GM19467 (cell line): ENCODE data around the gene ROPN1L.
A peak's percentile ranks its signal among the peaks of the same experiment; 100 is the strongest.

Source experiments
- ATAC-seq: cut with Tn5 transposase; IDR thresholded peaks from one replicate; pipeline ENCODE4 v1.9.1; 2021; ENCODE audit warnings: mild to moderate bottlenecking, moderate library complexity; ENCODE audit not compliant: unreplicated experiment

ROPN1L gene

DNA sequence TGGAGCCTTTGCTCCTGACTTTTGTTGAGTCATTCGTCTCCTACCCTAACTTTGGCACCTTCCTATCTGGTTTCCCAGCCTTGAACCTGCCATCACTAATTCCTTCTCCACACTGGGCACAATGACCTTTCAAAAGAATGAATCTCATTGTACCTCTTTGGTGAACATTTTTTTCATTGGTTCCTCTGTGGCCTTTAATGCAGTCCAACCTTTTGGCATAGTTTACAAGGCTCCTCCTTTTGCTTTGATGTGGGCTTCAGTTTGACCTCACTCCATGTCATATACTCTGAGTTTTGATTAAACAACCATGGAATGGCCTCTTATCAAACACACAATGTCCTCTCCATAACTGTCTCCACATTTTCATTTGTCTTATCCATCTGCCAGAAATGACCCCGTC, 14.5 kb upstream of the ROPN1L start:
- no peak for ATAC-seq

DNA sequence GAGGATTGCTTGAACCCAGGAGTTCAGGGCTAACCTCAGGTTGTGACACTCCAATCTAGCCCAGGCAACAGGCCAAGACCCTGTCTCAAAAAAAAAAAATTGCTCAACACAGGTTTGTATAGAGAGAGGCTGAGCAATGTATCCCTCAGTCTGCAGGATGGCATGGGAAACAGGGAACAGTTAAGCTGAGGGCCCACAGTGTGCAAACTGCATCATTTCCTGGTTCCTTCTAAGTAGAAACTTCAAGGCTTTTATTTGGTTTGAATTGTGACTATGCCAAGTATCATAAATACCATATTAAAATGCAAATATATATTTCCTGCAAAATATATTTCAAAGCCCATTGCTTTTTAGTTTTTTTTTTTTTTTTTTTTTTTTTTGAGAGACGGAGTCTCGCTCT, 13.7 kb upstream of the ROPN1L start:
- ATAC-seq, result no peak

DNA sequence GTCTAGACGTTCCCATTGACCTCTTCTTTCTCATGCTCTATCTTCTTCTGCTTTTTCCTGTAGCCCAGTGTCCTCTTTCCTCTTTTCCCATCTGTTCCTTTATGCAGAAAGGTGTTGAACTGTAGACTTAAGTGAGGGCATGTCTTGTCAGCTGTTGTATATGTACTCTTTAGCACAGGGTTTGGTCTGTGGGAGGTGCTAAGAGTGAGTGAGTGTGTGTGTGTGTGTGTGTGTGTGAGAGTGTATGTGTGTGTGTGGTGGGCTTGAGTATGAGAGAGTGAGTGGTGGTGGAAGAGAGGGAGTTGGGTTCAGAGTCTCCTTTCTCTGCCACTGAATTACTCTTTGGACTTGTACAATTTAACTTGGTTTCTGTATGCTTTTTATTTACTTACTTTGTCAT, 10.3 kb upstream of the ROPN1L start:
- ATAC-seq, result no peak

DNA sequence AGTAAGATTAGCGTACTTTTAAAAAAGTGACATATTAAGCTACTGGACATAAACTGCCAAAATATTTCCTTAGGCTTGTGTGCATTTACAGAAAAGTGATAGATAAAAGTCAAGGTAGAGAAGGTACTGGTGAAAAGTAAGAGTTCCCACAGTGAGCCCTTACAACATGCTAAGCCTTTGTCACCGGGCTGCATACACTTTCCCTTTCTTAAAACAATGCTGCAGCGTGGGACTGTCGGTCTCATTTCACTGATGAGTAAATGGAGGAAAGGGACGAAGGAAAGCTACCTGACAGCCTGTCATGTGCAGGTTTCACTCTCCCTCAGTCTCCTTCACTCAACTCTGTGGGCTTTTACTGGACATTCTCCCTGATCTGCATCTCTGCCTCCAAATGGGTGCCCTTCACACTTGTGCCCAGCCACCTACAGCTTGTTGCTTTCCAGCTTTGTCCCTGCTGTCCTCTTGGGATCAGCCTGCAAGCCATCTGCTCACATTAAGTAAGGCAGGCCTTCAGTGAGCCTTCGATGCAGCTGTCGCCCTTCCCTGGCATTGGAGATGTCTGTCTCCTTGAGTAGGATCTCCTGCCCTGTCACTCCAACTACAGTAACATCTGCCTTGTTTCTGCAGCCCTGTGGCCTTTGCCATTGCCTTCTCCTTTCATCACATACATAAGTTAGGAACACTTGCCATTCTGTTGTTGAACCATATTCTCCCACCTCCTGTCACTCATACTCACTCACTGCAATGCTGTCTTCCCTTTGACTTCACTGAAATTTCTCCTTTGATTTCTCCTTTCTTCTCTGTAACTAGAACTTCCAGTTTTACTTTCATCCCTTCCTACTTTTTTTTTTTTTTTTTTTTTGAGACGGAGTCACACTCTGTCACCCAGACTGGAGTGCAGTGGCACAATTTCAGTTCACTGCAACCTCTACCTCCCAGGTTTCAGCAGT, 9.3 kb upstream of the ROPN1L start:
- no peak for ATAC-seq

DNA sequence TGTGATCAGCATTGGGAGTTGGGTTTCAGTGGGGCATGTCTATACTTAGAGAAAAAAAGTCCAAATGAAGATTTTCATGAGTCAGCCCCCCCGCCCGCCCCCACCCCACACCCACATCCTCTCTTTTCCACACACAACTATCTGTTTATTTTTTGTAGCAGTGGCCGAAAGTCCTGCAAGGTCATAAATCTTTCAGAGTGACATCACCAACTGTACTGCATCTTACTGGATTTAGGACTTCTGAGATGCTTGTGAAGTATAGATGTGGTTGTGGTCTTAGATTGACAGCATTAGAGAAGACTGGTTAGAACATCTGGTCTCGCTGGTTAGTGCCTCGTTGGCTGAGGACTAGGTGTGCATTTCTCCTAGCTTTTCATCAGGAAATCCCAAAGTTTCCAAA, 7.3 kb upstream of the ROPN1L start:
- no peak for ATAC-seq

DNA sequence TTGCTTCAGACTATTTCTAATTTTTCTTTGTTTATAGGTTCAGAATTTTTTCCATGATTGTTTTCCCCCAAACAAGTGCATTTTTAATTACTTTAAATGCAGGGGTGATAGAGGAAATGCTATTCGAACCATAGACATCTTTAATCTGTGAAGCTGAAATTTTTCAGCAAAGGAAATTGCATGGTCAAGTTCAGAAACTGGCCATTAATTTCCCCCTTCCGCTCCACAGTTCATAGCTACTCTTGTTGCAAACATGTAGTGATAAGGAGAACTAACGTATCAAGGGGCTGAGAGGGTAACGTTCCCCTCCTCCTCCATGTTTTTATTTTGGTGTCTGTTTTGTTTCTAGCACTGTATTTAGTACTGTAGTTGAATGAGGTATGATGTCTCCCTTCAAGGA, 3.4 kb upstream of the ROPN1L start:
- no peak for ATAC-seq

DNA sequence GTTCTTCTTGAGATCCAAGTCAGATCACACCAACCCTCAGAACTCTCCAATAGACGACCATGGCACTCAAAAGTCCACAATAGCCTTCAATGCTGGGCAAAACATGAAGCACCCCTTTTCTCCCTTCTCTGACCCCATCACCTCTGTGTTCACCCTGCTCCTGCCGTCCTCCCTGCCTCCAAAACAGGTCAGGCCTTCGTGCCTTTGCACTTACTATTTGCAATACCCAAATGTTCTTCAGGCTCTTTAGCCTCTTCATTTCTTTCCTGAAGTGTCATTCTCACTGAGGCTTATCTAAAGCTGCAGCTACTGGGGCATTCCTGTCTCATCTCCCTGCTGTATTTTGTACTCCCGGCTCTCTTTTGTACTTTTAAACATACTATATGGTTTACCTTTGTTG, 2.0 kb upstream of the ROPN1L start:
- ATAC-seq, result no peak

DNA sequence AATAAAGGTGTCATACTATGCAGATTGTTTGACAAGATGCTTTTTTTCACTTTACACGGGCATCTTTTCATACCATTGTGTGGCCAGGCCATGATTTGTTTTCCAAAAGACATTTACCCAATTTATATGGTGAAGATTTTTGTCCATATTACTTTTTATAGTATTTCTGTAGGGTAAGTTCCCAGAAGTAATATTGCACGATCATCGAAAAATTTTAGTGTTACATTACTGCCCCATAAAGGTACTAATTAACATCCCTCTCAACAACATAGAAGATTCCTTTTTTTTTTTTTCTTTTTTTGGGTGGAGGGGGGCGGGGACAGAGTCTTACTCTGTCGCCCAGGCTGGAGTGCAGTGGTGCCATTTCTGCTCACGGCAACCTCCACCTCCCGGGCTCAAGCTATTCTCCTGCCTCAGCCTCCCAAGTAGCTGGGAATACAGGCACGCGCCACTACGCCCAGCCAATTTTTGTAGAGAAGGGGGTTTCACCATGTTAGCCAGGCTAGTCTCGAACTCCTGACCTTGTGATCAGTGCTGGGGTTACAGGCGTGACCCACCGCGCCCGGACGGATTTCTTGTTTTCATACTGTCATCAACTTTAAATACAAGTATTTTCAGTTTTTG, 1.2 kb upstream of the ROPN1L start:
- ATAC-seq, result no peak

DNA sequence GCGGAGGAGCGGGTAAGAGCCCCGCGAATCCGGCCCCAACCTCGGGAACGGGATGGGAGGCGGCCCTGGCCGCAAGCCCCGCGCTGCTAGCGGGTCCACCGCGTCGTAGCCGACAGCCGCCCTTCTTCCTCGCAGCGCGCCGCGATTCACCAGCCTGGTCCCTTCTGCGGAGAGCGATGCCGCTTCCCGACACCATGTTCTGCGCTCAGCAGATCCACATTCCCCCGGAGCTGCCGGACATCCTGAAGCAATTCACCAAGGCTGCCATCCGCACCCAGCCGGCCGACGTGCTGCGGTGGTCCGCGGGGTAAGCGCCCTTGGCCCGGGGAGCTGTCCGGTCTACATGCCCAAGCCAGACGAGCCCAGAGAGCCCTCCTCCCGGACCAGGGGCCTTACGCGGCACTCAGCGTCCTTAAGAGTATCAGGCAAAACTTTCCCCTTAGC, 335 bp downstream of the ROPN1L start:
- ATAC-seq, result peak; percentile 49

DNA sequence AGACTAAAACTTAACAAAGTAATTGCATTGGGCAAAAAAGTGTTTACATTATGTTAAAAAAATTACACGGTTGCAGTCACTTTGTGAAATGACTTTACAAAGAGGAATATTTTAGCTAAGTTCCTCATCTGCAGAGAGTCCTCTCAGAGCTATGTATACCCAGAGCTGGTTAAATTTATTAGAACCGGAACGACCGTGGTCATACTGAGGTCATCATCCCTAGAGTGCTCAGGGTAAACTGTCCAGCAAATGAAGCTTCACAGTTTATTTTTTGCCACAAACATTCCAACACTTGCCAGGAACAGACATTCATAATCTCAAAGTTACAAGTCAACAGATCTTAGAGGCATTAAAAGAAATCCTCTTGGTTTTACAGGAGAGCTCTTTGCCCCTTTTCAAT, 897 bp downstream of the ROPN1L start:
- ATAC-seq, result no peak

DNA sequence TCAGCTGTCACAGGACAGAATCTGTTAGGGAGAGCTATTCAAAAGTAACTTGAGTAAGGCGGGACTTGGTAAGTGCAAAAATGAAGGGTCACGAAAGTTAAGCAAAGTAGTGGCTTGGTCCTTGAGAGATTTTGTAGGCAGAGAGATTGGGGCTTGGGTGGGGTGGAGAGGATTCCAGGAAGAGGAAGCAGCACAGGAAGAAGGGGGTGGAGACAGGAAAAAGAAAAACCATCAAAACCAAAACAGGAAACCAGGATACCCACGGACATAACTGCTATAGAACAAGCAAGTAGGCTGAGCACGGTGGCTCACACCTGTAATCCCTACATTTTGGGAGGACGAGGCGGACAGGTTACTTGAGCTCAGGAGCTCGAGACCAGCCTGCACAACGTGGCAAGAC, 3.7 kb downstream of the ROPN1L start:
- no peak for ATAC-seq

DNA sequence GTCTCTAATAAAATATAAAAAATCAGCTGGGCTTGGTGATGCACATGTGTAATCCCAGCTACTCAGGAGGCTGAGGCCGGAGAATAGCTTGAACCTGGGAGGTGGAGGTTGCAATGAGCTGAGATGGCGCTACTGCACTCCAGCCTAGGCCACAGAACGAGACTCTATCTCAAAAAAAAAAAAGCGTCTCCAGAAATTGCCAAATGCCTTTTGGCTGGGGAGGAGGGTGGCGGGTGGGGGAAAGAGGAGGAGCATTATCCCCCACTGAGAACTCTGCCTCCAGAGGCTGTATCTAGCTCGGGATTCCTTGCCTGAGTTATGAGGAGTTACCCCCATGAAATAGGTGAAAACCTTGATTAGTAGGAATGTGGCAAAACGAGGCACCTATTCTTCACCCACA, 4.8 kb downstream of the ROPN1L start:
- ATAC-seq, result no peak

DNA sequence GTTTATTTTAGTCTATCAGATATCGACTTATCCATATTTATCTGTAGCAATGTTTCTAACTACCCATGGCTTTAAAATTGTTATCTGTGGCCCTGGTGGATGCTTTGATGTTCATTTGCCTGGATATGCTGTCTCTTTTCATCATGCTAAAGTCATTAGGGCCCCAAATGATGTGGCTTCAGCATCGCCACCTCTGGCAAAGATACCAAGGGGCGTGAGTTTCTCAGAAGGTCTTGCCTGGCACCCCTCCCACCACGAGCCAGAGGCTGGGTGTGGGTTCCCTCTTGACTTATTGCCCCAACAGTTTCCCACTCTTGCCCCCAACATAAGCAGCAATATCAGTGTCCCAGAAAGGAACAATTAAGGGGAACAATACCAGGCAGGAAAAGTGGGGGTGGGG, 5.4 kb downstream of the ROPN1L start:
- no peak for ATAC-seq

DNA sequence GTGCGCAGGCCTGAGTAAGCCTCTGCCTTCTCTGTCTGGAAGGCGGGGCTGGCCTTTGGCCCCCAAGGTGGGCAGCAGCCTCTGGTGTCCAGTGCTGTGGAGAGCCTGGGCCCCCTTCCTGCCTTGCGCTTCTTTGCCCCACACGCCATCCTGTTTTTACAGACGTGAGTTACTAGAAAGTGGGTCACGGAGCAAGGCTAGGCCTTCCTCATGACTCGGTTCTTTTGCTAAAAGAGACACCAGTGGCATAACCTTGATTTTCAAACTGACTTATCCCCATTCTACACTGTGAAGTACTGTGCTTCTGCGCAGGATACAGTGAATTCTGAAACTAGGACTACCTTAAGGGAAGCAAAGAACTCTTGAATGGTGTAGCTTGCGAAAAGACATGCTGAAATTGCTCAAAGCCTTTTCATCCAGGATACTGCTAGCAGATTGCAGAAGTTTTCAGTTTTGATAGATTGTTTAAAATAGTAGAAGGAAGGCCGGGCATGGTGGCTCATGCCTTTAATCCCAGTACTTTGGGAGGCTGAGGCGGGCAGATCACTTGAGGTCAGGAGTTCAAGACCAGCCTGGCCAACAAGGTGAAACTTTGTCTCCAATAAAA, 7.2 kb downstream of the ROPN1L start:
- no peak for ATAC-seq

DNA sequence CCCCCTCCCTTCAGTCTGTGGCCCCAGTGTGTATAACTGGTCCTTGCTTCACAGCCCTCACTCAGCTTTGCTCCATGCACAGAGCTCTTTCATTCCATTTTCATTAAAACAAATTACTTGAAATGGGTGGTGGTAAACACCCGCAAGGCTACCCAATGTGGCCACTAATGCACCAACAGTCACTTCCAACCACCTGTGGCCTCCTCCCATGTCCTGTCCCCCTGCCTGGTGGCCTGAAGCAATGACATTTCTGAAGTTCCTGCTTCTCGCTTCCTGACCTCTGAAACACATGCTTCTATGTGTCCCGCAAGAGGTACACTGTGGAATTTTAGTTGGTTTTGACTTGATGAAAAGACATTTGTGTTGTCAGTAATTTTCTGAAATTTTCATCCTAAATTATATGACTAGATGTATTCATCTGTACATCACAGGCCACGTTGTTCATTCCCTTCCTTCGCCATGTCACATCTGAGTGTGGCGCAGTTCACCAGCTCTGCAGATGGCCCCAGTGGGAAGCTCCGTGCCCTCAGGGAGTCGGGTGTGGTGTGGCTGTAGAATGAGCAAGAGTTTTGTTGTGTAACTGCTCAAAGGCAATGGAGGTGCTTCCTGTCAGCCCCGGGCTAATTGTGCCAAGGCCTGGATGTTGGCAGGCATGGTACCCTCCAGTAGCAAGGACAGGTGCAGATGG, 9.6 kb downstream of the ROPN1L start:
- ATAC-seq, result no peak

DNA sequence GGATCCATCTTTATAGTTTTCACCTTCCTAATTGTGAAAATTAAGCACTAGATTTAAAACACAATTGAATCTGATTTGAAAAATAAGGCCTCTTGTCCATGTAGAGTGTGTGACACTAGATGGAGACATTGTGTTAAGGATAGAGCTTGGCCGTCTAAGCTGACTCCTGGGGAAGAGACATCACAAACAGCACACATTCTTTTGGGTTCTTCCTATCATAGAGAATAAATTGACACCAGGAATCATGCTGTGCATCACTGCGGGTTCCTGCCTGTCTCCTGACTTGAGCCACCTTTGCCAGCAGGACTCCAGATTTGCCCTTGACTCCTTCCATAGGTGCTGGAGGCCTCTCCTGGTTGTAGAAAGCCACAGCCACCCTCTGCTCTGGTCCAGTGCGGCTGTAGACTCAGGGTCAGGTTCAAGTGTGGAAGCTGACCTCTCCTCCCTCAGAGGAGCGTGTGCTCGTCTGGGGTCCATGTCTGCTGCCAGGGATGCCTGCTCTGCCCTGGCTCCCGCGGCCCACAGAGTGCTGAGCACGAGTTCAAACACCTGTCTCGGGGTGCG, 11.2 kb downstream of the ROPN1L start:
- ATAC-seq, result peak; percentile 53

DNA sequence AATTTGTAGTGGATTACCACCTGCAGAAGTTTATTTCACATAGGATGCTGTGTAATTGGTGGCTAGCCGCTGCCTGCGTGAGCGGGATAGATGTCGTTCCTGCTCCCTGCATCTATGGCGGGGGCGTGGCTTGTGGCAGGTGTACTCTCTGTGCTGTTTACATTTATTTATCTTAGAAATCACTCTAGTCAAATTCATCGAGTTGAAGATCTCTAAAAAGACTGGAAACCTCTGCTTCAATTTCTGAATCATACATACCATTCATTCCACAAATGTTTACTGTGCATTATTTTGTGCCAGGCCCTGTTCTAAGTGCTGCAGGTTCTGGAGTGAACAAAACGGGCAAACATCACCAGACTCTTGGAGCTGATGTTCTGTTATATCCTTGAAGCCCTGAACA, 11.9 kb downstream of the ROPN1L start:
- no peak for ATAC-seq

DNA sequence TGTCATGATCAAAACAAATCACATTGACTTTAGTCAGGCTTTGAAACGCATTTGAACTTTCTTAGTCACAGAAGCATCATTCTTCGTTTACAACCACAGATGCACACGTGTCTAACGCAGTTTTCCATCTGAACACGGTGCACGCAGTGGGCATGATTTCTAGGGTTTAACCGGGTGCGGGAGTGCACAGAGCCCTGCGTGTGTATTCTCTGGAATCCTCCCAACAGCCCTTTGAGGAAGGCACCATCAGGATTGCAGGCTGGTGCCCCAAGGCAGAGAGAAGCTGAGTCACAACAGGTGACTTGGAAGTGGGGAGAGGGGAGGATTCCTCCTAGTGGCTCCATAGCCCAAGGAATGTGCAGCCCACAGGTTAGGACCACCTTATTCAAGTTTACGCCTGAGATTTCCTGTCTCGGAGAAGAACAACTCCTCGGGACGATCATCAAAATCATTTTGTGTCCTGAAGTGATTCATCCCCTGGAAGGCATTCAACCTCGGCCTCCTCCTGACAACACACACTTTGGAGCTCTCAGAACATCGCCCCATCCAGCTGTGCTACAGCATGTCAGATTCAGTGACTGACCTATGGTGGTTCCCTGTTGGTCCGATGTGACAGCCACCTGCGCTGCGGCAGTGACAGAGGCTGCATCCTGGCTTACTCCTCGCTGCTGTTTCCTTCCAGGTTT, 13.1 kb downstream of the ROPN1L start:
- ATAC-seq, result no peak

DNA sequence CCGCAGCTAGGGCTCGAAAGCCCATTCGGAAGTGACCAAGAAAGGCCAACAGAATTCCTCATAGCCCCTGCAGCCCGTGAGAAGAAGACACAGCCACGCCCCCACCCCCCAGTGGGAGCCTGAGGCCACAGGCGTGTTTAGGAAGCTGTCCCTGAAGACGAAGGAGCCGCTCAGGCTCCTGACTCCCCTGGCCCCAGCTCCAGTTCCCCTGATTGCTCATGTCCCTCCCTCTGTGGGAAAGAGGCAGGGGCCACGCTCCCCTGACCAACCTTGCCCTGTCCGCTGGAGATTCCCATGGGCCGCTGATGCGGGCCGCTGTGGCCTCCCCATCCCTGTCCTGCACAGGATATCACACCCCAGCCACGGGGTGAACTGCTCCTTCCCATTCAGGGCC, 13.6 kb downstream of the ROPN1L start:
- no peak for ATAC-seq

DNA sequence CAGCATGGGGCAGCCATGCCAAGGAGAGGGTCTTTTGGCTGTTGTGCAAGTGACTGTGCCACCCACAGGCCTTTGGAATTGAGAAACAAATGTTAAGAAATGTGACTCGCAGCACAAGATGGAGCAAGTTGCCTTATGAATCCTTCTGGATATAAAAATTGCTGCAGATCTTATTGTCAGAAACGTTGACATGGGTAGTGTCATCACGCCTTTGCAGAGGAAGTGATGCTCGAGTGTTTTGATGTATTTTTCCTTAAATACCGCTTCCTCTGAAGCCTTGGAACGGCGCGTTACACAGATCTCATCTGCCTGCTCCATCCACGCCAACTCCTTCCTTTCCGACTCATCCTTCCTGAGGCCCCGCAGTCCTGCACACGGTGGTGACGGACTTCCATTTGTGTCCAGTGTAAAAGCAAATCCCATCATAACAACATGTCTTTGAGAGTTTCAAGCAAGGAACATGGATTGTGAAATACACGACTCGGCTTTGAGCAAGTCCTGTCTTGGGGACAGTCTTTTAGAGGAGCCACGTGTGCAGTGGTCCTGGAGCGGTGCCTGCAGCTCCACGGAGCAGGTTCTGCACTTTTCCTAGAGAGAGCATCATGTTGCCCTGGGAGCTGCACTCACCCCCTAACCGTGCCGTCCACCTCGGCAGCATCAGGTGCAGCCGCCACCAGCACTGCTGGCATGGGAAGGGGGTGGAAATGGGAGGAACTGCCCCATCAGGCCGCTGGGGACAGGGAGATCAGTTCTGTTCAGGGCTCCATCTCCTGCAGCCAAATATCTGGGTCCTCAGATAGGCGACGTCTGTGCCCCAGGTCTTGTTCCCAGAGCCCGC, 15.1 kb downstream of the ROPN1L start:
- no peak for ATAC-seq
